Gastrocnemius medialis (tissue), 4 donors: ENCODE data around the gene INPP5A. TPM values are rescaled to one million over a fixed set of nuclear protein-coding genes. Genes with fewer than 3 reads are reported as not detected.
"Not testable (repeated sequence)": the region's sequence is repeated elsewhere in the genome, so short reads cannot be mapped to it uniquely, and the experiment has no call there.

ENCODE experiments used
- ATAC-seq, 2 donors: fragments of 150-250 bp; one replicate each; pipeline ENCODE4 v1.9.1; 2016
- DNase-seq, 2 donors: peaks; one replicate each; pipeline ENCODE4 v3.0.0-alpha.2; 2019
- H3K27ac ChIP-seq, 4 donors: fragments of 200-600 bp; sonication (generic); 1 replicate in 1 of 4; 2 replicates in 3 of 4; pipeline ENCODE4 v1.5.1; 2016 to 2018; ENCODE audit warnings: mild to moderate bottlenecking in 2 of 4, moderate library complexity in 1 of 4
- H3K27me3 ChIP-seq, 3 donors: fragments of 200-600 bp; sonication (generic) in 2 of 3; 1 replicate in 1 of 3; 2 replicates in 2 of 3; pipeline versions ENCODE4 v1.5.1 to v1.6.0; 2016 to 2019; ENCODE audit warnings: mild to moderate bottlenecking in 1 of 3, moderate library complexity in 1 of 3
- H3K36me3 ChIP-seq, 2 donors: fragments of 200-600 bp; sonication (generic) in 1 of 2; one replicate each; pipeline ENCODE4 v1.5.1; 2017 to 2018
- H3K4me1 ChIP-seq, 2 donors: fragments of 200-600 bp; sonication (generic) in 1 of 2; one replicate each; pipeline ENCODE4 v1.5.1; 2016 to 2017; ENCODE audit warnings: mild to moderate bottlenecking in 2 of 2
- H3K4me3 ChIP-seq, 4 donors: fragments of 200-600 bp; sonication (generic) in 3 of 4; 1 replicate in 1 of 4; 2 replicates in 3 of 4; pipeline ENCODE4 v1.5.1; 2016 to 2019; ENCODE audit warnings: mild to moderate bottlenecking in 2 of 4
- H3K9me3 ChIP-seq, 3 donors: fragments of 200-600 bp; sonication (generic) in 2 of 3; 1 replicate in 1 of 3; 2 replicates in 2 of 3; pipeline ENCODE4 v1.5.1; 2016 to 2019
- POLR2A ChIP-seq, 2 donors: fragments of 450-650 bp; IDR thresholded peaks; one replicate each; pipeline ENCODE4 v1.6.1; 2017; ENCODE audit warnings: antibody characterized with exemption in 2 of 2, mild to moderate bottlenecking in 2 of 2, moderate library complexity in 2 of 2
- in situ Hi-C, 4 donors: fragments of 200-750 bp; cut with MboI; loops; one replicate each; pipeline versions ENCODE4 v1.15.0 to v1.8.0; 2017; ENCODE audit warnings: low sequenced_read_pairs in 4 of 4
- intact Hi-C: fragments of 100-400 bp; cut with DNase I; formaldehyde crosslinking; loops from one replicate; pipeline ENCODE4 v1.15.1; 2023; ENCODE audit warnings: low total_unique reads
- total RNA-seq, 4 donors: library from RNA; depleted of rRNA; stranded (reverse); fragments of >200 nt; gene quantifications; one replicate each; pipeline versions ENCODE4 v1.1.0 to v1.2.3, GENCODE V29; 2016
- TF ChIP-seq, protein P1 (sequence below), 5 experiments: fragments of 450-650 bp in 3 of 5; fragments of 200-600 bp in 2 of 5; sonication (generic) in 2 of 5; IDR thresholded peaks in 4 of 5; conservative IDR thresholded peaks in 1 of 5; 1 replicate in 4 of 5; 2 replicates in 1 of 5; pipeline ENCODE4 v1.5.1; 2016 to 2019; ENCODE audit warnings: antibody characterized with exemption in 5 of 5, mild to moderate bottlenecking in 3 of 5, moderate library complexity in 3 of 5

INPP5A gene
- total RNA-seq, 4 donors from 2014 or later, result 74.9 to 107 (median 92.4) TPM

DNA sequence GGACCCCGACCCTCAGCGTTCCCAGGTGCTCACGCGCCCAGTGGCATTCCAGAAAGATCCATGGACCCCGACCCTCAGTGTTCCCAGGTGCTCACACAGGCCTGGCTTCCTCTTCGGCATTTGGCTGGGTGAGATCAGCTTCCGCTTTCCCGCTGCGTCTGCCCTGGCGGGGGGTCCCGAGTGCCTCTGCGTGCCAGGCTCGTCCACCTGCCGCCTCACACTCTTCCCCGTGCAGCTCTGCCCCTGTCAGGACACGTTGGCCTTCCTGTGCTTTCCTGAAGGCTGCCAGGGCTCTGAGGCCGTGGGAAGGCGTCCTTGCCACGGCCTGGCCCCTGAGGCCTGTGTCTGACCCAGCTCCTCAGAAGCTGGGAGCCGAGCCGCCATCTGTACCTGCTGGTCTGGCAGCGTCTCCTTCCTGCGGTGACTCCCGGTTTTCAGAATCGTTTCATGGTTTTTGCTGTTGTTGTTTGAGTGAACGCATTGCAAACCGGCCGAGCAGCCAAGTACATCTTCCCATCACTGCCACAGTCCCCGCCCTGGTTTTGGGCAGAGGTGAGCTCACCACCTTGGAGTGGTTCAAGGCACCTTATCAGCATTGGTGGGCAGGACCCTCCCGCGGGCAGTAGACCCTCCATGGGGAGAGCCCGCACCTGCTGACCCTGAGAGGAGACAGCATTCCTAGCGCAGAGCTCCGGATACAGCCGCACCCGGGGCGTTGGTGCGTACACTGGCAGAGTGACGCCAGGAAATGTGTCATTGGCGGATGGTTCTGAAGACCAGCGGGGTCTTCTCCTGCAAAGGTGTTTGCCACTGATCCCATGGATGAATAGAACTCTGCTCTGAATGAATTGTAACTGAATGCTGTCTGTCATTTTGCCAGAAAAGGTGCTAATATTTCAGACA, 231.0 kb downstream of the INPP5A start:
- intact Hi-C loops, result no loop called here
- TF ChIP-seq, protein P1, sequence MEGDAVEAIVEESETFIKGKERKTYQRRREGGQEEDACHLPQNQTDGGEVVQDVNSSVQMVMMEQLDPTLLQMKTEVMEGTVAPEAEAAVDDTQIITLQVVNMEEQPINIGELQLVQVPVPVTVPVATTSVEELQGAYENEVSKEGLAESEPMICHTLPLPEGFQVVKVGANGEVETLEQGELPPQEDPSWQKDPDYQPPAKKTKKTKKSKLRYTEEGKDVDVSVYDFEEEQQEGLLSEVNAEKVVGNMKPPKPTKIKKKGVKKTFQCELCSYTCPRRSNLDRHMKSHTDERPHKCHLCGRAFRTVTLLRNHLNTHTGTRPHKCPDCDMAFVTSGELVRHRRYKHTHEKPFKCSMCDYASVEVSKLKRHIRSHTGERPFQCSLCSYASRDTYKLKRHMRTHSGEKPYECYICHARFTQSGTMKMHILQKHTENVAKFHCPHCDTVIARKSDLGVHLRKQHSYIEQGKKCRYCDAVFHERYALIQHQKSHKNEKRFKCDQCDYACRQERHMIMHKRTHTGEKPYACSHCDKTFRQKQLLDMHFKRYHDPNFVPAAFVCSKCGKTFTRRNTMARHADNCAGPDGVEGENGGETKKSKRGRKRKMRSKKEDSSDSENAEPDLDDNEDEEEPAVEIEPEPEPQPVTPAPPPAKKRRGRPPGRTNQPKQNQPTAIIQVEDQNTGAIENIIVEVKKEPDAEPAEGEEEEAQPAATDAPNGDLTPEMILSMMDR (IDR thresholded peaks at IDR 0.05 in 4 of 5, conservative IDR thresholded peaks at IDR 0.05 in 1 of 5), result no peak
- no peak for TF ChIP-seq POLR2A (IDR thresholded peaks at IDR 0.05)
- Histone ChIP-seq H3K4me3 (no peak overlapping the region), H3K27me3 (no peaks in the 10 kb centered on the region), H3K36me3 (no peaks in the 10 kb centered on the region), H3K4me1 (no peaks in the 10 kb centered on the region), H3K9me3 (no peaks in the 10 kb centered on the region), H3K27ac (no peak overlapping the region)
- in situ Hi-C loops, result no loop called here
- ATAC-seq (no peak), DNase-seq (no peak)

DNA sequence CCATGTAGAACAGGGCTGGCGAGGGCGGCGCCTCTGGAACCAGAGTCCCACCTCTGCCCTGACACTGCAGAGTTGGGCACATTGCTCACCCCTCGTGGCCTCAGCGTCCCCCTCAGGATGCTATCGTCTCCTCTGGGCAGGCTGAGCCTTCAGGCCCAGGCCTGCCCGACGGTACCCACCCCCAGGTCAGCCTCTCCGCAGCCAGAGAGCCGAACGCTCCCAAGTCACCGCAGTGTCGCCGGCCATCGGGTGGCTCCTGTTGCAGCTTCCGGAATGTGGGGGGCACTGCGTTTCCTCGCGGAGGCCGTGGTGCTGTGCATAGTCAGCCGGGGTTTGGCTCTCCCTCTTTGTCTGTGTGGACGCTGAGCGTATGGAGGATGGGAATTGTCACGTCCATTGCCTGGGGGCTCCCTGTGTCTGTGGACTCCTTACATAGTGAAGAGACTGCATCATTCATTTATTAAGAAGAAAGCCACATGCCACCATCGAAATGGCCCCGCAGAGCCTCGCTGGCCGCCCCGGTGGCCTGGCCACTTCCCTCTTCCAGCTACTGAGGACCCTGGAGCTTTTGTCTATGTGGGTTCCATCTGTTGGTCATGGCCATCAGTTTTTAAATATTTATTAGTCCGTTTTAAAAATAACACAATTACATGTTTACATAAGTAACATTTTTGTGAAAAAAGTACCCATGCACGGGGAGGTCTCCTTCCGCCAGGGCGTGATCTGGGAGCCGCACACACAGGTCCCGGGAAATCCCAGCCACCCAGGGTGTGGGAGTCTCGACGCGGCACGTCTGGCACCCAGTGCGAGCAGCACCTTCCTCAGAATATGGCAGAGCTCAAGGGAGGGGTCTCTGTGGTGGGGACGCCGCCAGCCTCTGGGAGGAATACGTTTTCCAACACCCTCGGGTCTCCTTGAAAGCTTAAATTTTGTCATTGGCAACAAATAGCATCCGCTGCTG, 232.8 kb downstream of the INPP5A start:
- H3K4me3 ChIP-seq, result no peak overlapping the region
- no peak overlapping the region for H3K27ac ChIP-seq
- in situ Hi-C loops, result no loop called here
- H3K4me1 ChIP-seq, result no peaks in the 10 kb centered on the region
- TF ChIP-seq POLR2A (IDR thresholded peaks at IDR 0.05), result no peak
- TF ChIP-seq, protein P1 (IDR thresholded peaks at IDR 0.05 in 4 of 5, conservative IDR thresholded peaks at IDR 0.05 in 1 of 5), result no peak
- DNase-seq (no peak), ATAC-seq (no peak)
- H3K9me3 ChIP-seq, result no peaks in the 10 kb centered on the region
- H3K36me3 ChIP-seq, result no peaks in the 10 kb centered on the region
- H3K27me3 ChIP-seq, result no peaks in the 10 kb centered on the region
- intact Hi-C loops, result no loop called here

DNA sequence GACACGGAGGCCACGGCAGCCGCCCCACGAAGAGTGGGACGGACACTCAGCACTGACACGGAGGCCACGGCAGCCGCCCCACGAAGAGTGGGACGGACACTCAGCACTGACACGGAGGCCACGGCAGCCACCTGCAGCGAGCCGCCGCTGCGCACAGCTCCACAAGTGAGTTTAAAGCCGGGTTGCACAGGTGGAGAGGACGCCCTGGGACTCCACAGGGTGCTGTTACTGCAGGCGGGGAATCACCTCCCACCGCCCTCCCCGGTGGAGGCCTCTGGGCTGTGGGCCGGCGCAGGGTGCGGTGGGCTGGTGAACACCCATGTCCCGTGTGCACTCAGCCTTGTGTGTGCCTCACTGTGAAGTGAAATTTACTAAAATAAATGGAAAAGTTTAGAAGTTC, 235.2 kb downstream of the INPP5A start:
- intact Hi-C loops, H3K4me3 ChIP-seq, H3K4me1 ChIP-seq, H3K9me3 ChIP-seq, DNase-seq, H3K27me3 ChIP-seq, in situ Hi-C loops, H3K36me3 ChIP-seq, ATAC-seq, H3K27ac ChIP-seq: not testable (repeated sequence)

DNA sequence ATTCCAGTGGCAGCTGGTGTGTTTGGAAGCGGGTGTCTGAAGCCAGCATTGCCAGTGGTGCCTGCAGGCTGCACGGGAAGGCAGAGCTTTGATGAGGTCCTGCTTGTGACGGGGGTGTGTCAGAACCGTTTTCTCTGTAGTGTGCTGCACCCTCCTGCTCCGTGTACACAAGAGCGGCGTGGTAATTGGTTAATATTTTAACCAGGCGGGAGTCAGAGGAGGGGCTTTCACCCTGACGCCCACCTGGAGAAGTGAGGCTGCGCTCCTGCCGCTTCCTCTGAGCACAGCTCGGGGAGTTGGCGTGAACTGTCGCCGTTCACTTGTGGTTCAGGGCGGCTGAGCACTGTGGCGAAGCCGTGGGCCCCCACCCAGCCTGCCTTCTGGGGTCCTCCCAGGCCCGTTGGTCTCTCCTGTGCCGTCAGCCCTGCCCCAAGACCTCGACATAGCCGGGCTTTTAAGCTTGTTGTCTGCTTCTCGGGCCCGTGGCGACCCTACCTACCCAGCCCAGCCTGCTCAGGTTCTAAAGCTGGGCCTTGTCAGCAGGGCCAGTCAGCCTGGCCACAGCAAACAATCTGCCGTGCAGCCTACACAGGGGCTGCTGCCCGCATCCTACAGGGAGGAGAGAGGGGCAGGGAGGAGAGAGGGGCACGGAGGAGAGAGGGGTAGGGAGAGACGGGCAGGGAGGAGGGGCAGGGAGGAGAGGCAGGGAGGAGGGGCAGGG, 236.8 kb downstream of the INPP5A start:
- TF ChIP-seq POLR2A (IDR thresholded peaks at IDR 0.05), result no peak
- TF ChIP-seq, protein P1 (IDR thresholded peaks at IDR 0.05 in 4 of 5, conservative IDR thresholded peaks at IDR 0.05 in 1 of 5), result no peak
- no peaks in the 10 kb centered on the region for H3K9me3 ChIP-seq
- DNase-seq (no peak), ATAC-seq (no peak)
- H3K4me3 ChIP-seq, result no peak overlapping the region
- H3K27ac ChIP-seq, result no peak overlapping the region
- in situ Hi-C loops, result no loop called here
- no peaks in the 10 kb centered on the region for H3K27me3 ChIP-seq
- peaks cover 0 to 2% of the 10 kb centered on the region in 2 donors for H3K36me3 ChIP-seq
- no peaks in the 10 kb centered on the region for H3K4me1 ChIP-seq
- intact Hi-C loops, result no loop called here
